ACC112 (cell line): ENCODE measurements around the gene TOGARAM2.

Source experiments
- H2AFZ ChIP-seq: fragments of 200-600 bp; sonication (generic); one replicate; pipeline ENCODE4 v1.6.0; 2017; ENCODE audit warnings: antibody characterized with exemption, low read length; ENCODE audit not compliant: unreplicated experiment
- H3K27ac ChIP-seq: fragments of 200-600 bp; sonication (generic); 2 replicates; pipeline ENCODE4 v1.5.1; 2014; ENCODE audit warnings: low read depth, mild to moderate bottlenecking, antibody characterized with exemption, low read length, moderate library complexity
- H3K27me3 ChIP-seq: fragments of 200-600 bp; sonication (generic); 2 replicates; pipeline ENCODE4 v1.6.1; 2014; ENCODE audit warnings: mild to moderate bottlenecking, antibody characterized with exemption, low read length, moderate library complexity, mixed read lengths; ENCODE audit not compliant: insufficient read depth
- H3K36me3 ChIP-seq: fragments of 200-600 bp; sonication (generic); 2 replicates; pipeline ENCODE4 v1.6.1; 2016; ENCODE audit warnings: mild to moderate bottlenecking, antibody characterized with exemption, low read length, moderate library complexity, mixed read lengths; ENCODE audit not compliant: insufficient read depth
- H3K4me1 ChIP-seq: fragments of 200-600 bp; sonication (generic); one replicate; pipeline ENCODE4 v1.6.1; 2016; ENCODE audit warnings: low read length, mixed read lengths; ENCODE audit not compliant: insufficient read depth, unreplicated experiment, control insufficient read depth
- H3K4me3 ChIP-seq: fragments of 200-600 bp; sonication (generic); 2 replicates; pipeline ENCODE4 v1.5.1; 2014; ENCODE audit warnings: mild to moderate bottlenecking, low read depth, low read length
- H3K79me2 ChIP-seq: fragments of 200-600 bp; sonication (generic); one replicate; pipeline ENCODE4 v1.6.0; 2016; ENCODE audit warnings: low read length; ENCODE audit not compliant: control insufficient read depth, unreplicated experiment, insufficient read depth

TOGARAM2 gene

GRCh38 chr2:29042561-29043075 is 61.5 kb downstream of the TOGARAM2 start:
- H3K36me3 ChIP-seq, result no peaks in the 10 kb centered on the region
- no peaks in the 10 kb centered on the region for H3K4me1 ChIP-seq
- no peak overlapping the region for H3K4me3 ChIP-seq
- no peaks in the 10 kb centered on the region for H3K79me2 ChIP-seq
- H2AFZ ChIP-seq, result no peak overlapping the region
- H3K27ac ChIP-seq, result no peak overlapping the region
- no peaks in the 10 kb centered on the region for H3K27me3 ChIP-seq

DNA sequence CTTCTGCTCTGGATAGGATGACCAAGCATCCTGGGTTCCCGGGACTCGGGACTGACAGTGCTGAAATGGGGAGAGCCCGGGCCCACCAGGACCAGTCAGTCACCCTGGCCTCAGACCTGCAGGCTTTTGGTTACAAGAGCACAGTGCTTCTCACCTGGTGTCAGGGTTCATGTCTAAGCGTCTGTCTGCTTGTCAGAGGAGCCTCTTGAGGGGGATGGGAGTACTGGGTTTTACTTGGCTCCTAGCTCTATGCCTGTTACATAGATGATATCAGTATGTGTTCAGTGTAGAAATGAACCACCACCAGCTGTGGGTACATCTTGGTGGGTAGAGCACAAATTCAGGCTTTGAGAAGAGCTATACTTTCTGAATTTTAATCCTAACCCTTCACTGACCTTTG is 63.4 kb downstream of the TOGARAM2 start:
- H3K27me3 ChIP-seq, result no peaks in the 10 kb centered on the region
- no peaks in the 10 kb centered on the region for H3K79me2 ChIP-seq
- no peak overlapping the region for H3K27ac ChIP-seq
- H3K4me1 ChIP-seq, result no peaks in the 10 kb centered on the region
- no peak overlapping the region for H3K4me3 ChIP-seq
- no peaks in the 10 kb centered on the region for H3K36me3 ChIP-seq
- no peak overlapping the region for H2AFZ ChIP-seq

GRCh38 chr2:29046321-29046720 is 65.2 kb downstream of the TOGARAM2 start:
- no peak overlapping the region for H3K27ac ChIP-seq
- no peaks in the 10 kb centered on the region for H3K79me2 ChIP-seq
- no peaks in the 10 kb centered on the region for H3K4me1 ChIP-seq
- H3K36me3 ChIP-seq, result no peaks in the 10 kb centered on the region
- H3K4me3 ChIP-seq, result no peak overlapping the region
- H2AFZ ChIP-seq, result no peak overlapping the region
- no peaks in the 10 kb centered on the region for H3K27me3 ChIP-seq

DNA sequence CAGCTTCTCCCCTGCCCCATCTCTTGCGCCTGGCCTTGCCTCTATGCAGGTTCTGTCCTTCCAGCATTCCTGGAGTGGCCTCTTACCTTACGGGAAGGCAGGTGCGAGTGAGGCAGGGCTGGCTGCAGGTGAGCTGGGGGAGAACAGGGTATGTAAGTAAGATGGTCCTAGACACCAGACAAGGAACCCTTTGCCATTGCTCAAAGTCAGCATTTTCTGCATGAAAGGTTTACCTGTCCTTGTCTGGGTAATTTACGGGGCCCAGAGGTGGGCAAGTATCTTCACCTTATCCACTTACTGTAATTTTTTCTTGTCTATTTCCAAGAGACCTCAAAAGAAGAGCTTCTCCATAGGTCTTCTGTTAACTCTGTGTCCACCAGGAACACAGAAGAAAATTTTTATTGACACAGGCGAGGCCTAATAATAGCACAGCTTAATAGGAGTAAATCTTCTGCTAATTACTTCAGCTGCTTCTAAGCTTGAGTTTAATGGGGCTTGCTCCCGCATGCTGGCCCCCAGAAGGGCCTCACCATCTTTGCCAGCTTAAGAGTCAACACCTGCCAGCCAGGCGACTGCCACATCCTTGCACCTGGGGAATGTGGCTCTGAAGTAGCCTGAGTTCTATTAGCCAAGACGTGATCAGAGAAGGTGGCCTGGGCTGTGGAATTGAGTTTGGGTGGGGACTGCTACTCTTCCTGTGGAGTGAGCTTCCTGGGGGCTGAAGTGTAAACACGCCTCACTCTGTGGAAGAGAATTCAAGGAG is 66.2 kb downstream of the TOGARAM2 start:
- H3K4me3 ChIP-seq, result no peak overlapping the region
- H3K4me1 ChIP-seq, result no peaks in the 10 kb centered on the region
- no peaks in the 10 kb centered on the region for H3K27me3 ChIP-seq
- H3K27ac ChIP-seq, result no peak overlapping the region
- H3K36me3 ChIP-seq, result no peaks in the 10 kb centered on the region
- H3K79me2 ChIP-seq, result no peaks in the 10 kb centered on the region
- no peak overlapping the region for H2AFZ ChIP-seq

DNA sequence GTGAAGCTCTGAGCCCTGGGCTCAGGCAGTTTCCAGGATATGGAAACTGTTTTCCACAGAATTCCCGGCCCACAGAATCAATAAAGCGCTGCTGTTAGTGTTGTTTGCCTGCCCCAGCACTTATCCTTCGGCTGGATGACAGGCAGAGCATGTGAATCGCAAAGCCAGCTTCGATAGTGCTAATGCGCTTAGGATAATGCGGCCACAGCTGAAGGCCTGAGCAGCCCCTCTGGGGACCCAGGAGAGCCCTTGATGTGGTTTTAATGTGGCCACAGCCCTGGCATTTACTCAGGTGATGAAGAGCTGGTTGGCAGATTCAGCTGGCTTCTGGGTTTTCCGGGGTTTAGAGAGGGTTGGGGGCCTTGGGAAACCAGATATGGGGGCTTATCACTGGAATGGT is 69.5 kb downstream of the TOGARAM2 start:
- Histone ChIP-seq H3K4me3 (no peak overlapping the region), H3K27me3 (no peaks in the 10 kb centered on the region), H3K4me1 (peaks cover 6% of the 10 kb centered on the region), H3K36me3 (no peaks in the 10 kb centered on the region), H2AFZ (no peak overlapping the region), H3K27ac (no peak overlapping the region), H3K79me2 (no peaks in the 10 kb centered on the region)

DNA sequence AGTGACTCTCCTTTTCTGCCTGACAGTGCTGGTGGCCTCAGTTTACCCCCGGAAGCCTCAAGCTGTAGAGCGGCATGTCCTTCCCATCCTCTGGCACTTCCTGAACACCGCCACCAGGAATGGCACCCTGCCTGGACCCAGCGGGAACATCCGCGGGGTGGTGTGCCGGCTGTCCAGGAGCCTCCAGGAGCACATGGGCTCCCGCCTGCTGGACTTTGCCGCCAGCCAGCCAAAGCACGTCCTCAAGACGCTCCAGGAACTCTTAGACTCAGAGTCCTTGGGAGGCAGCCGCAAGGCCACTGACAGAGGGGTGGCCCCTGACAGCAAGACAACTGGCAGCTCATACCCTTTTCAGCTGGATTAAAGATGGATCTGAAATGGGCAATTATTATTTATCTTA is 70.6 kb downstream of the TOGARAM2 start:
- no peaks in the 10 kb centered on the region for H3K27me3 ChIP-seq
- peaks cover 6% of the 10 kb centered on the region for H3K4me1 ChIP-seq
- no peaks in the 10 kb centered on the region for H3K79me2 ChIP-seq
- no peak overlapping the region for H3K4me3 ChIP-seq
- H2AFZ ChIP-seq, result no peak overlapping the region
- H3K36me3 ChIP-seq, result no peaks in the 10 kb centered on the region
- no peak overlapping the region for H3K27ac ChIP-seq

DNA sequence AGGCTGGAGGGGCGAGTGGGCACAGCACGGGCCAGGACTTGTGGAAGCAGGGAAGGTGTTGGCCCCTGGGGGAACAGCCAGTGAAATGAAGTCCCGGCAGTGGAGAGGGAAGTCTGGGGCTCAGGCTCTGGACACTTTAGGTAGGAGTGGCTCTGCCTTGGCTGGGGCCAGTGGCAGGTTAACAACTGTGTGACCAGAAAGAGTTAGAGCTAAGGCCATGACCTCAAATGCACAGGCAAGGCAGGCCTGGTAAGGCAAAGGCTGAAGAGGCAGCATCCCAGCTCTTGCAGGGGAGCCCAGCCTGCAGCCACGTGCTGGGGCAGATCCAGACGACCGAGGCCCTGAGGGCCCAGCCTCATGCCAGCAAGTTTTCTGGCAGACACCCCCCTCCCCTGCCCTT is 71.7 kb downstream of the TOGARAM2 start:
- Histone ChIP-seq H3K4me1 (peaks cover 6% of the 10 kb centered on the region), H3K27ac (no peak overlapping the region), H3K4me3 (no peak overlapping the region), H3K79me2 (no peaks in the 10 kb centered on the region), H3K27me3 (no peaks in the 10 kb centered on the region), H3K36me3 (no peaks in the 10 kb centered on the region), H2AFZ (no peak overlapping the region)

DNA sequence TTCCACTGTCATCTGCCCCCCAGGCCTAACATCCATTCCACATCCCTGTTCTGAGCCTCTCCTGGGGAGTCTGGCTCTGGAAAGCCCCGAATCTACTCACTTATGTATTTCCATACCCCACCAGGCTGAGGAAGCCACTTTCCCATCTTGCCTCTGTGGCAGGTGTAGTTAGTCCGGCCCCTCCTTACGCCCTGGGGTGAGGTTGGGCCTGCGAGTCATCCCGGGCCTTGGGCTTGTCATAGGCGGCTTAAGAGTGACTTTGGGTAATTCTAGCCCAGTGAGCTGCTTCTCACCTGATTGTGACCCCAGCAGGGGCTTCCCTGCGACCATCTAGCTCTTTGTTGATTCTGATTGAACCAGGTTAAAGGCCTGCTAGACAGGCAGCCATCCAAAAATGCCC is 72.1 kb downstream of the TOGARAM2 start:
- no peak overlapping the region for H3K27ac ChIP-seq

DNA sequence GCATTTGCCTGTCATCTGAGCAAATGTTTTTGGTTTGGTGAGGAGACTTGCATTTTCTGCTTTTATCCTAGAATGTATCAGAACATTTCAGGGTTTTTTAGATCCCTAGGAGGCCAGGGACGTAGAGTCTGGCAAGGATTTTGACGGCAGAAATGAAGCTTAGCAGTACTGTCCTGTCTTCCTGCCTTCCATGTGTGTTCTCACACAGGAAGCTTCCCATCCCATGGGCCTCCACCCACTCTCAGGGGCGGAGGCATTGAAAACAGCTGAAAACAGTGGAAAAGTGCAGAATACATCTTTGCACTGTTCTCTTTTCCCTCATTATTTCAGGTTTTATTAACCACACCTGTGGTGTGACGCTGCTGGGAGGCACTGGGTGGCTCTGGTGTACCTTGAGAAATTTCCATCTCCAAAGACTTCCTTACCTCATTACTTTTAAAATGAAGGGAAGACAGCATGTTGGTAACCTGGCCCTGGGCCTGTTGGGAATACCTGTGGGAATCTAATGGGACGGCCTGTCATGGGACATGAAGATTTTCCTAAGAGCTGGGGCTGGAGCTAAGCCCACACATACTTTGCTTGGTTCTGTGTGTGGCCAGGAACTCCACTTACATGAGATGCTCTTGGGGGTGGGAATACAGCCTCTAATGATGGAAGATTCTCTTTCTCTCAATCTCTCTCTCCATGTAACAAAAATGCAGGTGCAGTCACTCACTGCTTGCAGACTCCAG is 72.7 kb downstream of the TOGARAM2 start:
- no peak overlapping the region for H3K27ac ChIP-seq
- H3K4me3 ChIP-seq, result no peak overlapping the region
- H3K27me3 ChIP-seq, result no peaks in the 10 kb centered on the region
- H3K4me1 ChIP-seq, result peaks cover 6% of the 10 kb centered on the region
- peak overlapping the region; percentile 62 for H2AFZ ChIP-seq
- no peaks in the 10 kb centered on the region for H3K79me2 ChIP-seq
- H3K36me3 ChIP-seq, result no peaks in the 10 kb centered on the region

More for the DNA sequence above, 72.1 kb downstream of the TOGARAM2 start:
- H3K79me2 ChIP-seq, result no peaks in the 10 kb centered on the region
- no peak overlapping the region for H3K4me3 ChIP-seq
- H3K36me3 ChIP-seq, result no peaks in the 10 kb centered on the region
- H2AFZ ChIP-seq, result peak overlapping the region; percentile 62
- peaks cover 6% of the 10 kb centered on the region for H3K4me1 ChIP-seq
- H3K27me3 ChIP-seq, result no peaks in the 10 kb centered on the region

DNA sequence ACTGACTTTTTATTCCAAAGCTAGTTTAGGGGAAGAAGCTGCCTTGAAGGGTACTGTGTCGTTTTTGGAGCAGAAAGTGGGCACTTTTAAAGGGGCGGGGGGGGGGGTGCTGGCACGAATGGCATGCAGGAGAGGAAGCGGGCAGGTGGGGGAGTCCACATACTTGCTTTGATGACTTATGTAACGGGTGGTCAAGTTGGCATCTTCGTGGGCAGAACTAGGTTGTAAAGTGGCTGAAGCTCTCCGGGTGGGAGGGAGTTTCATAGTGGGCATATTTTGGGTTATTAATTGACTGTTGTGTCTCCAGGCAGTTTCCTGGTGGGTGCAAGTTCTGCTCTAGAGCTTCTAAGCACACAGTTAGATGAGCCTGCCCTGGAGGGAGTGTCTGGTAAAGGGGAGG is 73.3 kb downstream of the TOGARAM2 start:
- Histone ChIP-seq H3K4me1 (peaks cover 6% of the 10 kb centered on the region), H3K27ac (no peak overlapping the region), H3K36me3 (no peaks in the 10 kb centered on the region), H3K4me3 (no peak overlapping the region), H3K79me2 (no peaks in the 10 kb centered on the region), H3K27me3 (no peaks in the 10 kb centered on the region), H2AFZ (no peak overlapping the region)

DNA sequence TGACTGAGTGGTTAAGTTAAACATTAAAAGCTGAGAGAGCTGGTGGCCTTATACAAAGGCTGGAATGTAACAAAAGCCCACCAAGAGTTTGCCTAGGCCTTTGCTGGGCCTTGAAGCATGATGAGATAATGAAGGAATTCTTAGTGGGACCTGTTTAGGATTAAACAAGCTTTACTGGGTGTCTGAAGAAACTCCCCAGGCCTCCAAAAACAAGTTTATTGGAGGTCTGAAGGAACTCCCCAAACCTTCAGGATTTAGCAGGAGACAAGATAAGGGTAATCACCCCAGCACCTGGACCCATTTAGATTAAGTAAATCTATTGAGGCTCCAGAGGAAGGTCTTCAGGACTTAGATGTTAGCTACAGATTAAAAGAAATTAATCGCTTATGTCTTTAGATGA is 74.5 kb downstream of the TOGARAM2 start:
- Histone ChIP-seq H3K4me1 (peaks cover 6% of the 10 kb centered on the region), H3K27me3 (no peaks in the 10 kb centered on the region), H3K27ac (no peak overlapping the region), H3K4me3 (no peak overlapping the region), H3K79me2 (no peaks in the 10 kb centered on the region), H3K36me3 (no peaks in the 10 kb centered on the region), H2AFZ (no peak overlapping the region)
